Mucosa of rectum (tissue), 2 donors: ENCODE measurements around the gene GNAT2.
A peak's percentile ranks its signal among the peaks of the same experiment; 100 is the strongest.

Experiments
- H3K27ac ChIP-seq, 2 donors: one replicate each; pipeline ENCODE4 v1.7.0; 2013; ENCODE audit warnings: inconsistent platforms in 2 of 2, low read depth in 2 of 2, low read length in 2 of 2
- H3K27me3 ChIP-seq, 2 donors: one replicate each; pipeline ENCODE4 v1.7.0; 2013; ENCODE audit warnings: low read length in 2 of 2; ENCODE audit not compliant: control insufficient read depth in 2 of 2, insufficient read depth in 2 of 2
- H3K36me3 ChIP-seq, 2 donors: one replicate each; pipeline ENCODE4 v1.7.0; 2013; ENCODE audit warnings: low read length in 2 of 2; ENCODE audit not compliant: control insufficient read depth in 2 of 2, insufficient read depth in 2 of 2
- H3K4me1 ChIP-seq, 2 donors: one replicate each; pipeline ENCODE4 v1.7.0; 2013; ENCODE audit warnings: low read length in 2 of 2, mild to moderate bottlenecking in 1 of 2; ENCODE audit not compliant: control insufficient read depth in 2 of 2, insufficient read depth in 2 of 2
- H3K4me3 ChIP-seq, 2 donors: one replicate each; pipeline ENCODE4 v1.7.0; 2013; ENCODE audit warnings: low read length in 2 of 2
- H3K9ac ChIP-seq, 2 donors: one replicate each; pipeline ENCODE4 v1.7.0; 2013; ENCODE audit warnings: low read length in 2 of 2, low read depth in 1 of 2, mild to moderate bottlenecking in 1 of 2
- H3K9me3 ChIP-seq, 2 donors: one replicate each; pipeline ENCODE4 v1.7.0; 2013; ENCODE audit warnings: low read length in 2 of 2; ENCODE audit not compliant: control insufficient read depth in 2 of 2
- donor health status: healthy.
- donor health status: Normal muscosa, but diverticular disease.

Gene GNAT2

DNA sequence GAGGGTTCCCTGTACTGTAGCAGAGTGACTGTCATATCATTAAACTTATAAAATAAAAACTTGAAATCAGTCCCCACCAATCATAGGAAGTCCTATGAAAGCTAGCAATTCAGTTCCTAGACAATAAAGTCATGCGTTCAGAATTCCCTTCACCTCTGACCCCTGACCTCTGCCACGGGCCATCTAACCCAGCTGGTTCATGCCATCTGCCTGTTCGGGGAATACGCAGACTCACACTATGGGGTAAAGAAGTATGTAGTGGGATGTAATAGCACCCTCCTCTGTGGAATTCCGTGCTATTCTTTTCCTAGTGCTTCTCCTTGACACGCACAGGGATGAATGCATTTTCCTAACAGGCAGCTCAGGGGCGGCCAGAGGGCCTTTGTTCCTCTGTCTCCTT, 38.6 kb upstream of the GNAT2 start:
- H3K27me3 ChIP-seq, result no peaks in the 10 kb centered on the region
- H3K36me3 ChIP-seq, result peaks cover 13 to 25% of the 10 kb centered on the region in 2 donors
- H3K27ac ChIP-seq, result no peak overlapping the region
- no peaks in the 10 kb centered on the region for H3K9me3 ChIP-seq
- no peak overlapping the region for H3K4me3 ChIP-seq
- H3K9ac ChIP-seq, result no peak overlapping the region
- peaks cover 7 to 9% of the 10 kb centered on the region in 2 donors for H3K4me1 ChIP-seq

DNA sequence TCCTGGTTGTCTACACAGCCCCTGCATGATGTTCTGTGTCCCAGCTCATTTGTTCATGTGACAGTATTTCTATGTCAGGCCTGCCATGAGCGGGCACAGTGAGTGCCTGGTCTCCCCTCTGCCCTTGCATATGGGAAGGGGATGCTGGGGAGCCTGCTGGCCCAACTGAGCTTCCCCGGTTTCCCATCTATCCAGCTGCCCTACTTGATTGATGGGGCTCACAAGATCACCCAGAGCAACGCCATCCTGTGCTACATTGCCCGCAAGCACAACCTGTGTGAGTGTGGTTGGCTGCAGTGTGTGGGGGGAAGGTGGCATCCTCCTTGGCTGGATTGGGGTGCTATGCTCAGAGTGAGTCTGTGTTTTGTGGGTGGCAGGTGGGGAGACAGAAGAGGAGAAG, 38.0 kb upstream of the GNAT2 start:
- H3K27ac ChIP-seq, result no peak overlapping the region
- no peak overlapping the region for H3K9ac ChIP-seq
- H3K4me1 ChIP-seq, result peaks cover 7 to 9% of the 10 kb centered on the region in 2 donors
- H3K36me3 ChIP-seq, result peaks cover 13 to 25% of the 10 kb centered on the region in 2 donors
- no peaks in the 10 kb centered on the region for H3K9me3 ChIP-seq
- no peak overlapping the region for H3K4me3 ChIP-seq
- no peaks in the 10 kb centered on the region for H3K27me3 ChIP-seq

GRCh38 chr1:109655615-109656519, 36.5 kb upstream of the GNAT2 start, which contains the start of gene GSTM4:
TSS of gene GSTM4 (plus strand) at chr1:109656099. CDS start at chr1:109656390, 291 bp downstream.
- peaks cover 13 to 21% of the 10 kb centered on the region in 2 donors for H3K36me3 ChIP-seq
- no peaks in the 10 kb centered on the region for H3K27me3 ChIP-seq
- no peaks in the 10 kb centered on the region for H3K9me3 ChIP-seq
- H3K4me3 ChIP-seq, result peak within 1 kb of the TSS; percentile 83 to 90
- H3K9ac ChIP-seq, result peak within 1 kb of the TSS; percentile 77 to 91
- H3K4me1 ChIP-seq, result peaks cover 7 to 9% of the 10 kb centered on the region in 2 donors
- peak within 1 kb of the TSS; percentile 89 to 90 for H3K27ac ChIP-seq

DNA sequence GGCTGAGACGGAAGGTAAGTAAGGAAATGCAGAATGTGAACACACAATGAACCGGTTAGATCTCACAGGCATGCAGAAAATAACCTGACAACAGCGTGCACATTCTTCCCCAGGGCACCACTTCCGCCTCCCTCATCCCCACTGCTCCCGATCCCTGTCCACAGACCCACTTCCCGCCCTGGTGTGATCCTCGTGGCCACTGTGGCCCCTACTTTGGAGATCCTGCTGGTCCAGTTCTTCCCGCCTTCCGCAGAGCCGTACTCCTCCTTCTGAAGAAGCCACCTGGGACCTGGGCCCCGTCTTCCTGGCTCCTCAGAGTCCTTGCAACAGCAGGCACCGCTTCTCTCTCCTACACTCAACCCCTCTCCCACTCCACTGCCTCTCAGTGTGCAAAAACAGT, 35.1 kb upstream of the GNAT2 start:
- H3K4me3 ChIP-seq, result no peak overlapping the region
- no peak overlapping the region for H3K9ac ChIP-seq
- no peaks in the 10 kb centered on the region for H3K9me3 ChIP-seq
- peaks cover 9 to 10% of the 10 kb centered on the region in 2 donors for H3K36me3 ChIP-seq
- H3K27ac ChIP-seq, result no peak overlapping the region
- no peaks in the 10 kb centered on the region for H3K27me3 ChIP-seq
- H3K4me1 ChIP-seq, result peaks cover 7 to 9% of the 10 kb centered on the region in 2 donors

- Histone ChIP-seq H3K4me1 (peaks cover 7 to 9% of the 10 kb centered on the region in 2 donors), H3K27ac (no peak overlapping the region), H3K9ac (no peak overlapping the region), H3K9me3 (no peaks in the 10 kb centered on the region), H3K4me3 (no peak overlapping the region), H3K36me3 (peaks cover 0 to under 1% of the 10 kb centered on the region in 2 donors), H3K27me3 (no peaks in the 10 kb centered on the region)
Observed at GRCh38 chr1:109653306-109653705, 33.9 kb upstream of the GNAT2 start.

- H3K9me3 ChIP-seq, result no peaks in the 10 kb centered on the region
- H3K36me3 ChIP-seq, result no peaks in the 10 kb centered on the region
- peaks cover 7 to 9% of the 10 kb centered on the region in 2 donors for H3K4me1 ChIP-seq
- no peaks in the 10 kb centered on the region for H3K27me3 ChIP-seq
- no peak overlapping the region for H3K9ac ChIP-seq
- H3K4me3 ChIP-seq, result no peak overlapping the region
- H3K27ac ChIP-seq, result no peak overlapping the region
Observed at GRCh38 chr1:109652402-109652801, 33.0 kb upstream of the GNAT2 start.

DNA sequence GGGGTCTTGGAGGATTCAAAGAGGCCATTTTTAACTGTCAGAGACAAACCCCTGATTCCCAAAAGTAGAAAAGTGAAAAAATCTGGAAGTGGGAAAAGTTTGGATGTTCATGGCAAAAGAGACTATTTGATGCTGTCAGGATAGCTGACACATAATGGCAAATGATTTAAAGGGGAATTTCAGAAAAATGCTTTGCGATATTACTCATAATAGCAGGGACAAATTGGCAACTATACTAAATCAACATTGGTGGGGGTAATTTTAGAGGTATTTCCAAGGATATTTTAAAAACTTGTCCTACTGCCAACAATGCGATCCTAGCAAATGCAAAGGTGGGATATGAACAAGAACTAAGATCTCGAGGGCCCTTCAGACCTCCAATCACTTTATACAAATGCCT, 31.2 kb upstream of the GNAT2 start:
- Histone ChIP-seq H3K27ac (no peak overlapping the region), H3K27me3 (no peaks in the 10 kb centered on the region), H3K4me3 (no peak overlapping the region), H3K36me3 (no peaks in the 10 kb centered on the region), H3K9me3 (no peaks in the 10 kb centered on the region), H3K4me1 (peaks cover 2 to 6% of the 10 kb centered on the region in 2 donors), H3K9ac (no peak overlapping the region)

- no peak overlapping the region for H3K9ac ChIP-seq
- no peaks in the 10 kb centered on the region for H3K36me3 ChIP-seq
- no peak overlapping the region for H3K27ac ChIP-seq
- no peaks in the 10 kb centered on the region for H3K9me3 ChIP-seq
- no peaks in the 10 kb centered on the region for H3K4me1 ChIP-seq
- no peak overlapping the region for H3K4me3 ChIP-seq
- no peaks in the 10 kb centered on the region for H3K27me3 ChIP-seq
Observed at GRCh38 chr1:109649491-109649914, 30.1 kb upstream of the GNAT2 start.

DNA sequence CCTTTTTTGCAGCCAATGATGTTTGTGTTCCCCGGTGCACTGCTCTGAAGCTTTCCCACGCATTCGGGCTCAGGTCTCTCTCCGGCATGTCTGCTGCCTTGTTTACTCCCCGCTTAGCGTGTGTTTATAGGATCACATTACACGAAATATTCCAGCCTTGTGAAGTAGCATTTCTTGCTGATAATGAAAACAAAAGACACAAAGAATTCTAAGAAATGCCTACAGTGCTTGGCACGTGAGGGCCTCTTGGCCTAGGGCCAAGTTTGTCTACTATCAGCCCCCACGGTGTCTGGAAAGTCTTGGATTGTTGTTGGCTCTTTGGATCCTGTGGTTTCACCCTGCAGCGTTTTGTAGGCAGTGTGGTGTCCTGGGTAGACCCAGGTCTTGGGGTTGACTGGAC, 25.3 kb upstream of the GNAT2 start:
- no peaks in the 10 kb centered on the region for H3K36me3 ChIP-seq
- no peaks in the 10 kb centered on the region for H3K9me3 ChIP-seq

DNA sequence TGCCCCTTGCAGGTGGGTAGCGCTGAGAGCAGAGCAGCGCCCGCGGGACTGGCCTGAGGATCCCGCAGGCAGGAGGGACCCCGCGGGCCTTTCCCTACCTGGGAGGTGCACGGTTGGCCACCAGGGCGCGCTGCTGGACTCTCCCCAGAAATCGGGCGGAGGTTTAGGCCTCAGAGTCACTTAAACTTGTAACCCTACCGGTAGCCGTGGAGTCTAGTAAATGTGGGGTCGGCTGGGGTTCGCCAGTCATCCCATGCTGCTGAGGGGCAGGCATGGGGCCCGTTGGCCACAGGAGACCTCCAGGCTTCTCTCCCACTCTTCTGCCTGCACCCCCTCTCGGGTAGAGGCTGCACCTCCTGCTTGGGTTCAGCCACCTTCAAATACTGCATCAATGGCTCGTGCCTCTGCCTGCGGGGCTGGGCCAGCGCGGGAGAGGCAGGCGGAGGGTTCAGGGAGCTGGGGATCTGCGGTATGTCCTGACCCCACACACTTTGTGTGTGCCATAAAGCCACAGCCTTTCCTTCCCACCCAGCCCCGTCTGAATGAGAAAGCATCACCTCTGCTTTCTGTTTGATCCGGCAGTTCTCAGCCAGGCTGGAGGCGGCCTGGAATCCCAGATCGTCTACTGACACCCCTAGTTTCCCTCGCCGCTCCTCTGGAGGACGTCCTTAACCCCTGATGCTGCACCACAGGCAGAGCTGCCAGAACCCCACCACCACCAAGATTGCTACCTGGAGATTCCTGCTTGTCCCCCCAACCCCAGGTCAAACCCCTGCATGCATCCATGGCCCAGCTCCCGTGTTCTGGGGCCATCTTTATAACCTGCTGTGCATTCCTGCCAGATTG, 24.2 kb upstream of the GNAT2 start:
- no peaks in the 10 kb centered on the region for H3K27me3 ChIP-seq
- peak overlapping the region; percentile 35 to 65 for H3K9ac ChIP-seq
- no peaks in the 10 kb centered on the region for H3K9me3 ChIP-seq
- H3K36me3 ChIP-seq, result no peaks in the 10 kb centered on the region
- peaks cover 0 to 5% of the 10 kb centered on the region in 2 donors for H3K4me1 ChIP-seq
- peak overlapping the region in 1 of 2 donors; percentile 26 for H3K4me3 ChIP-seq
- H3K27ac ChIP-seq, result no peak overlapping the region

More for the DNA sequence above, 25.3 kb upstream of the GNAT2 start:
- no peak overlapping the region for H3K27ac ChIP-seq
- no peak overlapping the region for H3K9ac ChIP-seq
- H3K4me1 ChIP-seq, result peaks cover 0 to 5% of the 10 kb centered on the region in 2 donors
- no peak overlapping the region for H3K4me3 ChIP-seq
- H3K27me3 ChIP-seq, result no peaks in the 10 kb centered on the region
